Thyroid gland (tissue), 4 donors: ENCODE data around the gene MOG.

Source experiments
- POLR2A ChIP-seq, 2 donors: fragments of 450-650 bp; IDR thresholded peaks; one replicate each; pipeline ENCODE4 v1.6.1; 2017; ENCODE audit warnings: antibody characterized with exemption in 2 of 2, mild to moderate bottlenecking in 2 of 2, moderate library complexity in 1 of 2
- TF ChIP-seq, protein P1 (sequence below), 6 experiments: fragments of 200-600 bp in 3 of 6; fragments of 450-650 bp in 3 of 6; sonication (generic) in 3 of 6; IDR thresholded peaks; one replicate each; pipeline ENCODE4 v1.5.1; 2016 to 2019; ENCODE audit warnings: antibody characterized with exemption in 6 of 6, mild to moderate bottlenecking in 2 of 6, inconsistent platforms in 1 of 6, moderate library complexity in 1 of 6

- TF ChIP-seq, protein P1, sequence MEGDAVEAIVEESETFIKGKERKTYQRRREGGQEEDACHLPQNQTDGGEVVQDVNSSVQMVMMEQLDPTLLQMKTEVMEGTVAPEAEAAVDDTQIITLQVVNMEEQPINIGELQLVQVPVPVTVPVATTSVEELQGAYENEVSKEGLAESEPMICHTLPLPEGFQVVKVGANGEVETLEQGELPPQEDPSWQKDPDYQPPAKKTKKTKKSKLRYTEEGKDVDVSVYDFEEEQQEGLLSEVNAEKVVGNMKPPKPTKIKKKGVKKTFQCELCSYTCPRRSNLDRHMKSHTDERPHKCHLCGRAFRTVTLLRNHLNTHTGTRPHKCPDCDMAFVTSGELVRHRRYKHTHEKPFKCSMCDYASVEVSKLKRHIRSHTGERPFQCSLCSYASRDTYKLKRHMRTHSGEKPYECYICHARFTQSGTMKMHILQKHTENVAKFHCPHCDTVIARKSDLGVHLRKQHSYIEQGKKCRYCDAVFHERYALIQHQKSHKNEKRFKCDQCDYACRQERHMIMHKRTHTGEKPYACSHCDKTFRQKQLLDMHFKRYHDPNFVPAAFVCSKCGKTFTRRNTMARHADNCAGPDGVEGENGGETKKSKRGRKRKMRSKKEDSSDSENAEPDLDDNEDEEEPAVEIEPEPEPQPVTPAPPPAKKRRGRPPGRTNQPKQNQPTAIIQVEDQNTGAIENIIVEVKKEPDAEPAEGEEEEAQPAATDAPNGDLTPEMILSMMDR (IDR thresholded peaks at IDR 0.05) = no peak
- no peak for TF ChIP-seq POLR2A (IDR thresholded peaks at IDR 0.05)
Measured at GRCh38 chr6:29656798-29657197, at the start of gene MOG.
